Sigmoid colon (tissue), 4 donors: ENCODE measurements around the gene PPP1R27.

ENCODE experiments used
- CTCF ChIP-seq, 4 experiments: fragments of 450-650 bp in 3 of 4; fragments of 200-600 bp in 1 of 4; IDR thresholded peaks; one replicate each; pipeline ENCODE4 v1.5.1; 2016 to 2019; ENCODE audit warnings: antibody characterized with exemption in 4 of 4, mild to moderate bottlenecking in 3 of 4, moderate library complexity in 2 of 4
- POLR2A ChIP-seq, 2 donors: fragments of 450-650 bp; IDR thresholded peaks; one replicate each; pipeline ENCODE4 v1.6.1; 2016; ENCODE audit warnings: antibody characterized with exemption in 2 of 2, mild to moderate bottlenecking in 2 of 2, moderate library complexity in 2 of 2
- POLR2AphosphoS5 ChIP-seq, 4 donors: sonication (generic); formaldehyde crosslinking; IDR thresholded peaks; one replicate each; pipeline ENCODE4 v1.6.1; 2017; ENCODE audit warnings: antibody characterized with exemption in 4 of 4

- no peak for TF ChIP-seq POLR2AphosphoS5 (IDR thresholded peaks at IDR 0.05)
- TF ChIP-seq CTCF (IDR thresholded peaks at IDR 0.05), result no peak
- TF ChIP-seq POLR2A (IDR thresholded peaks at IDR 0.05), result no peak
These were observed 12.2 kb upstream of the PPP1R27 start for GRCh38 chr17:81846743-81847689.
